ES-I3 (cell line): ENCODE data around the gene TBCD.
A peak's percentile ranks its signal among the peaks of the same experiment; 100 is the strongest.

Experiments
- H3K36me3 ChIP-seq: 2 replicates; pipeline ENCODE4 v1.6.1; 2013; ENCODE audit warnings: mild to moderate bottlenecking, low read length, control low read depth, moderate library complexity; ENCODE audit not compliant: insufficient read depth
- H3K4me1 ChIP-seq: 2 replicates; pipeline ENCODE4 v1.6.1; 2013; ENCODE audit warnings: mild to moderate bottlenecking, control low read depth, low read length; ENCODE audit not compliant: insufficient read depth
- H3K9ac ChIP-seq: 2 replicates; pipeline ENCODE4 v1.6.1; 2013; ENCODE audit warnings: low read depth, mild to moderate bottlenecking, low read length, moderate library complexity
- H3K9me3 ChIP-seq: 2 replicates; pipeline ENCODE4 v1.6.1; 2013; ENCODE audit warnings: mild to moderate bottlenecking, low read length, moderate library complexity; ENCODE audit not compliant: control insufficient read depth, insufficient read depth

The TBCD gene

GRCh38 chr17:82751571-82752370, at the start of gene TBCD:
Gene TBCD (plus strand): TSS chr17:82752065. CDS start chr17:82752194, 129 bp downstream.
- H3K9me3 ChIP-seq, result peaks cover 7% of the 10 kb centered on the region; the same call in 1 of the 2 replicates
- H3K36me3 ChIP-seq, result peaks cover 6% of the 10 kb centered on the region; the same call in 1 of the 2 replicates
- peak within 1 kb of the TSS; percentile 72 for H3K9ac ChIP-seq
- peaks cover 13% of the 10 kb centered on the region for H3K4me1 ChIP-seq

GRCh38 chr17:82702231-82702927, 49.5 kb upstream of the TBCD start:
- H3K4me1 ChIP-seq, result peaks cover 4% of the 10 kb centered on the region; the same call in 1 of the 2 replicates
- H3K9me3 ChIP-seq, result no peaks in the 10 kb centered on the region
- H3K9ac ChIP-seq, result no peak overlapping the region
- H3K36me3 ChIP-seq, result no peaks in the 10 kb centered on the region

- Histone ChIP-seq H3K4me1 (peaks cover 7% of the 10 kb centered on the region), H3K9me3 (no peaks in the 10 kb centered on the region), H3K9ac (no peak overlapping the region)
Observed at GRCh38 chr17:82703036-82703745, 48.7 kb upstream of the TBCD start.

GRCh38 chr17:82703935-82704865, 47.7 kb upstream of the TBCD start:
- no peaks in the 10 kb centered on the region for H3K9me3 ChIP-seq
- H3K9ac ChIP-seq, result no peak overlapping the region
- H3K36me3 ChIP-seq, result no peaks in the 10 kb centered on the region
- H3K4me1 ChIP-seq, result peaks cover 7% of the 10 kb centered on the region

More at GRCh38 chr17:82703036-82703745, 48.7 kb upstream of the TBCD start:
- H3K36me3 ChIP-seq, result no peaks in the 10 kb centered on the region

GRCh38 chr17:82704886-82705285, 47.0 kb upstream of the TBCD start:
- no peaks in the 10 kb centered on the region for H3K9me3 ChIP-seq
- H3K36me3 ChIP-seq, result no peaks in the 10 kb centered on the region
- H3K4me1 ChIP-seq, result peaks cover 7% of the 10 kb centered on the region
- no peak overlapping the region for H3K9ac ChIP-seq

DNA sequence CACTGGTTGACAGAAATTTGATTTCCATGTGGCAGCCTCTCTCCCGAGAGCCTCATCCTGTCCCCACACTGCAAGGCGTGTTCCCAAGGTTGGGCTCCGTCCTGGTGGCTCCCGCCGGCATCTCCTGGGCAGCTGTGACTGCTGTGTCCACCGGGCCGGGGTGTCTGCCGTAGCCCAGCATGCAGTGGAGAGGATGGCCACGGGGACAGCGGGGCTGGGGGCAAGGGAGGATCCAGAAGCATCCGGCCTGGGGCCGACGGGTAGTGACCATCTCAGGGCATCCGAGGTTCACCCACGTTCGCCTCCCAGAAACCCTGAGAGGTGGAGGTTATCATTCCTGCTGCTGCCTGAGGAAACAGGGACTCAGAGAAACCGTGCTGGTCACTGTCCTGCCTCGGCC, 46.1 kb upstream of the TBCD start:
- H3K9ac ChIP-seq, result no peak overlapping the region
- no peaks in the 10 kb centered on the region for H3K9me3 ChIP-seq
- H3K36me3 ChIP-seq, result no peaks in the 10 kb centered on the region
- H3K4me1 ChIP-seq, result peaks cover 7% of the 10 kb centered on the region

DNA sequence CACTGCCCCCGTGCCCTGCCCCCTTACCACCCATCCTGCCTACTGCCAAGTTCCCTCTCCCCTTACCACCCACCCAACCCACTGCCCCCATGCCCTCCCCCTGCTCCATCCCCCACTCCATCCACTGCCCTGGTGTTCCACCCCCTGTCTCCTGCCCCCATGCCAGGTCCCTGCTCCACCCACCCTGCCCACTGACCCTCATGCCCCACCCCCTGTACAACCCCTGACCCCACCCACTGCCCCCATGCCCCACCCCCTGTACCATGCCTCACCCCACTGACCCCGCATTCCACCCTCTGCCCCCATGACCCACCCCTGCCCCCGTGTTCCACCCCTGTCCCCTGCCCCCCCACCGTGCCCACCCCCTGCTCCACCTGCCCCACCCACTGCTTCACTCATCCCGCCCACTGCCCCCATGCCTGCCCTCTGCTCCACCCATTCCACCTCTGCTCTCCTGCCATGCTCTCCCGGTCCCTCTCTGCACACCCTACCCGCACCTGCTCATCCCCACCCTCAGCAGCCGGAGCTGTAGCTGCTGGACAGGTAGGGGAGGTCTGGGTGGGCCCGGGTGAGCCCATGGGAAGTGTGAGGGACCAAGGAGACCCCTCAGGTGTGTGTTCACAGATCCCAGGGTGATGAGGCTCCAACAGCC, 42.7 kb upstream of the TBCD start:
- H3K9ac ChIP-seq, result no peak overlapping the region
- peaks cover 4% of the 10 kb centered on the region; the same call in 1 of the 2 replicates for H3K4me1 ChIP-seq
- H3K36me3 ChIP-seq, result no peaks in the 10 kb centered on the region
- no peaks in the 10 kb centered on the region for H3K9me3 ChIP-seq

- peaks cover 4% of the 10 kb centered on the region; the same call in 1 of the 2 replicates for H3K4me1 ChIP-seq
- no peaks in the 10 kb centered on the region for H3K9me3 ChIP-seq
- no peaks in the 10 kb centered on the region for H3K36me3 ChIP-seq
- no peak overlapping the region for H3K9ac ChIP-seq
Observed at GRCh38 chr17:82709676-82710498, 42.0 kb upstream of the TBCD start.

GRCh38 chr17:82710499-82711232, 41.2 kb upstream of the TBCD start:
- Histone ChIP-seq H3K9me3 (no peaks in the 10 kb centered on the region), H3K9ac (no peak overlapping the region), H3K36me3 (no peaks in the 10 kb centered on the region), H3K4me1 (peaks cover 4% of the 10 kb centered on the region; the same call in 1 of the 2 replicates)

DNA sequence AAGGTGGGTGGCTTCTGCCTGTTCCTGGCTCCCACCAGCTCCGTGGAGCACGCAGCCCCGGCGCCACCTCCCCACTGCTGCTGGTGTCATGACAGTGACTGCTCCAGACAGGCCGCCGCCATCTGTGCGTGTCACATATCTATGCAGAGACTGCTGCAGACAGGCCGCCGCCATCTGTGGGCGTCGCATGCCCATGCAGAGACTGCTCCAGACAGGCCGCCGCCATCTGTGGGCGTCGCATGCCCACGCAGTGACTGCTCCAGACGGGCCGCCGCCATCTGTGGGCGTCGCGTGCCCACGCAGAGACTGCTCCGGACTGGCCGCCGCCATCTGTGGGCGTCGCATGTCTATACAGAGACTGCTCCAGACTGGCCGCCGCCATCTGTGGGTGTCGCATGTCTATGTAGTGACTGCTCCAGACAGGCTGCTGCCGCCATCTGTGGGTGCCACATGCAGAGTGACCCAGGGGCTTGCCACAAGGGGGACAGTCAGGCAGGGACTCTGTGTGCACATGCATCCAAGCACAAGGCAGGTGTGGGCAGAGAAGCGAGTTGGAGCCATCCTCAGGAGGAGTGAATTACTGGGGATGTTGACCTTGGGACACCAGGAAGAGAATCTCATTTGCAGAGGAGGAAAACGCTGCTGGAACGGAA, 38.7 kb upstream of the TBCD start:
- Histone ChIP-seq H3K4me1 (peaks cover 4% of the 10 kb centered on the region; the same call in 1 of the 2 replicates), H3K36me3 (no peaks in the 10 kb centered on the region), H3K9me3 (no peaks in the 10 kb centered on the region), H3K9ac (no peak overlapping the region)

GRCh38 chr17:82716203-82717010, 35.5 kb upstream of the TBCD start, which contains the start of gene FN3KRP:
Gene FN3KRP (plus strand): TSS chr17:82716706. CDS start chr17:82716756, 50 bp downstream.
- Histone ChIP-seq H3K9me3 (no peaks in the 10 kb centered on the region), H3K36me3 (peaks cover 8% of the 10 kb centered on the region), H3K9ac (peak within 1 kb of the TSS; percentile 64), H3K4me1 (peaks cover 4% of the 10 kb centered on the region; the same call in 1 of the 2 replicates)
